Peyer's patch (tissue), 4 donors: ENCODE data around the gene TSPOAP1. TPM values are rescaled to one million over a fixed set of nuclear protein-coding genes. Genes with fewer than 3 reads are reported as not detected.

Source experiments
- DNase-seq, 3 donors: peaks; one replicate each; pipeline ENCODE4 v3.0.0-alpha.2; 2017 to 2019
- H3K27ac ChIP-seq, 4 donors: fragments of 200-600 bp; sonication (generic); one replicate each; pipeline ENCODE4 v1.5.1; 2016 to 2019
- H3K27me3 ChIP-seq, 2 donors: fragments of 200-600 bp; sonication (generic); one replicate each; pipeline ENCODE4 v1.5.1; 2019
- H3K36me3 ChIP-seq, 3 donors: fragments of 200-600 bp; sonication (generic); one replicate each; pipeline ENCODE4 v1.5.1; 2016 to 2019
- H3K4me1 ChIP-seq, 4 donors: fragments of 200-600 bp; sonication (generic); one replicate each; pipeline ENCODE4 v1.5.1; 2016 to 2019
- H3K4me3 ChIP-seq, 4 donors: fragments of 200-600 bp; sonication (generic); 1 replicate in 3 of 4; 2 replicates in 1 of 4; pipeline ENCODE4 v1.5.1; 2016 to 2019; ENCODE audit warnings: mild to moderate bottlenecking in 1 of 4
- H3K9me3 ChIP-seq, 4 donors: fragments of 200-600 bp; sonication (generic); one replicate each; pipeline ENCODE4 v1.5.1; 2016 to 2019; ENCODE audit warnings: mild to moderate bottlenecking in 1 of 4
- POLR2A ChIP-seq, 2 donors: fragments of 450-650 bp; IDR thresholded peaks; one replicate each; pipeline ENCODE4 v1.5.1; 2017; ENCODE audit warnings: antibody characterized with exemption in 2 of 2, mild to moderate bottlenecking in 2 of 2, moderate library complexity in 2 of 2
- total RNA-seq, 4 donors: library from RNA; depleted of rRNA; stranded (reverse); fragments of >200 nt; gene quantifications; one replicate each; pipeline ENCODE4 v1.1.0, GENCODE V29; 2016
- TF ChIP-seq, protein P1 (sequence below), 6 experiments: fragments of 450-650 bp in 4 of 6; fragments of 200-600 bp in 2 of 6; sonication (generic) in 1 of 6; IDR thresholded peaks; one replicate each; pipeline ENCODE4 v1.5.1; 2017 to 2019; ENCODE audit warnings: antibody characterized with exemption in 6 of 6, mild to moderate bottlenecking in 3 of 6, moderate library complexity in 1 of 6

The TSPOAP1 gene
- total RNA-seq, 4 donors from 2014 or later = 9.1 to 11.9 (median 10.4) TPM

DNA sequence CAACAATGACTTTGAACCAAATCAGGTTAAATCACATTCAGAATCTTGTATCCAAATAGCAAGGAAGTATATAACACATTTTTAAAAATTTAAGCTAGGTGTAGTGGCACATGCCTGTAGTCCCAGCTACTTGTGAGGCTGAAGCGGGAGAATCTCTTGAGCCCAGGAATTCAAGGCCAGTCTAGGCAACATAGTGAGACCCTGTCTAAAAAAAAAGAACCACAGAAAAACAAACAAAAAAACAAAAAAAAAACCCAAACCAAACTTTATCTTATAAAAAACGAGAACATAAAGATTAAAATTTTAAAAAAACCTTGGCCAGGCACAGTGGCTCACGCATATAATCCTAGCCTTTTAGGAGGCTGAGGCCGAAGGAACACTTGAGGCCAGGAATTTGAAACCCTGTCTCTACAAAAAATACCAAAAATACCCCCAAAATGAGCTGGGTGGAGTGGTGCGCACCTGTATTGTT lies 11.8 kb upstream of the TSPOAP1 start:
- no peak overlapping the region for H3K4me3 ChIP-seq
- H3K9me3 ChIP-seq = no peaks in the 10 kb centered on the region
- TF ChIP-seq POLR2A (IDR thresholded peaks at IDR 0.05) = no peak
- TF ChIP-seq, protein P1, sequence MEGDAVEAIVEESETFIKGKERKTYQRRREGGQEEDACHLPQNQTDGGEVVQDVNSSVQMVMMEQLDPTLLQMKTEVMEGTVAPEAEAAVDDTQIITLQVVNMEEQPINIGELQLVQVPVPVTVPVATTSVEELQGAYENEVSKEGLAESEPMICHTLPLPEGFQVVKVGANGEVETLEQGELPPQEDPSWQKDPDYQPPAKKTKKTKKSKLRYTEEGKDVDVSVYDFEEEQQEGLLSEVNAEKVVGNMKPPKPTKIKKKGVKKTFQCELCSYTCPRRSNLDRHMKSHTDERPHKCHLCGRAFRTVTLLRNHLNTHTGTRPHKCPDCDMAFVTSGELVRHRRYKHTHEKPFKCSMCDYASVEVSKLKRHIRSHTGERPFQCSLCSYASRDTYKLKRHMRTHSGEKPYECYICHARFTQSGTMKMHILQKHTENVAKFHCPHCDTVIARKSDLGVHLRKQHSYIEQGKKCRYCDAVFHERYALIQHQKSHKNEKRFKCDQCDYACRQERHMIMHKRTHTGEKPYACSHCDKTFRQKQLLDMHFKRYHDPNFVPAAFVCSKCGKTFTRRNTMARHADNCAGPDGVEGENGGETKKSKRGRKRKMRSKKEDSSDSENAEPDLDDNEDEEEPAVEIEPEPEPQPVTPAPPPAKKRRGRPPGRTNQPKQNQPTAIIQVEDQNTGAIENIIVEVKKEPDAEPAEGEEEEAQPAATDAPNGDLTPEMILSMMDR (IDR thresholded peaks at IDR 0.05) = no peak
- DNase-seq = no peak
- peak overlapping the region; percentile 87 to 97 (median 95) for H3K27ac ChIP-seq
- H3K36me3 ChIP-seq = peaks cover 0 to 19% (median 0%) of the 10 kb centered on the region in 3 donors
- no peaks in the 10 kb centered on the region for H3K27me3 ChIP-seq
- H3K4me1 ChIP-seq = peaks cover 0 to 64% (median 45%) of the 10 kb centered on the region in 4 donors

DNA sequence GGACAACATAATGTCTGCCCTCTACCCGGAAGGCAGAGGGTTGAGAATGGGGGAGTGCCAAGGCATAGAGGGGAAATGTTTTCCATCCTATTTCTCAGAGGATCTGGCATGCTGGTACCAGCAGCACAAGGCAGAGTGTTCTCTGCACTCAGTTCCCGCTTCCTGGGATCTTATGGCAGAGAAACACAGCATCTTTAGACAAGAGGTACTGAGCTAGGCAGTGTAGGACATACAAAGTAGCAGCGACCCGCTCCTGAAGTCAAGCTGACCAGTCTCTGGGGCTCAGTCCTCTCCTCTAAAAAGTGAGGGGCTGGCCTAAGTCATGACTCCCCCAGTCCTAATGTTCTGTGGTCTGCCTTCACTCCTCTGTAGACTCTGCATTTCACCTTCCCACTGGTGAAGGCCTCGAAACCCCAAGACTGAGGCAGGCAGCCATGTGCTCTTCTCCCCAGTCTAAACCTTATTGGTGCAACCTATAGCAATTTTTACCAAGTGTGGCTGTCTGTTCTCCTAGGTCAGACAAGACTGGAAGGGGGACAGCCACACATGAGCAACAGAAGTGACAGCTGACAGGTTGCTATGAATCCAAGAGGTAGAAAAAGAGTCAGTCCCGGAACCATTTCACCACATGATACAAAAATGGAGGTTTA lies 11.3 kb upstream of the TSPOAP1 start:
- no peaks in the 10 kb centered on the region for H3K27me3 ChIP-seq
- no peak for TF ChIP-seq POLR2A (IDR thresholded peaks at IDR 0.05)
- TF ChIP-seq, protein P1 (IDR thresholded peaks at IDR 0.05) = no peak
- peaks cover 0 to 14% (median 0%) of the 10 kb centered on the region in 3 donors for H3K36me3 ChIP-seq
- peak overlapping the region; percentile 87 to 97 (median 95) for H3K27ac ChIP-seq
- peaks cover 0 to 70% (median 49%) of the 10 kb centered on the region in 4 donors for H3K4me1 ChIP-seq
- peak overlapping the region; percentile 8 to 40 (median 32) for H3K4me3 ChIP-seq
- DNase-seq = no peak
- no peaks in the 10 kb centered on the region for H3K9me3 ChIP-seq

DNA sequence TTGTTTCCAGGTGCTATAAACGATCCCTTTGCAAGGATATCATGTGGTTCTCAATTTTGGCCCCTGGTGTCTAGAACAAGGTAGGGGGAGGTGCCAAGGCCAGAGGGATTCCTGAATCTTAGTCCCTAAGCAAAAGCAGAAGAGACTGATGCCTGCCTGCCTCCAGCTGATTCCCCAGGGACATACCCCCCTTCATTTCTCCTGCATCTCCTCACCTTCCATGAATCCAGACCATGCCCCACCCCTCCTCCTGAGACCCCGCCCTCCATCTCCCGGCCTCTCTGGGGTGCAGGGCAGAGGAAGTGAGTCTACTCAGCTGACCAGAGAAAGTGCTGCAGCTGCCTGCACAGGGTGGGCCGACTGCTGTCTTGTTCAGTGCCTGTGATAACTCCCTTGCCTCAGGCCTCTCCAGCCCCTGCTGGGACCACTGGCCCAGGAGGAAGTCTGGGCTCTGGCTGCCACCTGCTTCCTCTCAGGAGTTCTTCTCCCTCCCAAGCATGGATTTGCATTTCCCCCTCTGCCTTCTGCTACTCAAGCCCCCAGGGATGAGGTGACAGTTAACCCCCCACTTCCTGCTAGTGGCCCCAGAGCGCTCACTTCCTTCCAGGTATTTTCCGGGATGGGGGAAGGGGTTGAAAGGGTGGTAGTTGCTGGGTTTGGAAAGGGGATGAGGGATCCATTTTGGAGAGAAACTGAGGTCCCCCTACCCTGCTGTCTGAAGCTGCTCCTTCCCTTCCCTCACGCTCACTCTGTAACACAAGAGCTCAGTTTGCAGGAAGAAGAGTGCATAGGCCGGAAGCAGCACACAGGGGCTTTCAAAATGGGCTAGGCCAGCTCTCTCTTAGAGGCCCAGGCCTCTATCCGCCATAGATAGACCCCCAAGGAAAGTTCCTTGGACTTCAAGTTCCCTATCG lies 10.5 kb upstream of the TSPOAP1 start:
- H3K36me3 ChIP-seq = peaks cover 0 to 6% (median 0%) of the 10 kb centered on the region in 3 donors
- H3K4me3 ChIP-seq = peak overlapping the region; percentile 27 to 40 (median 32)
- H3K27me3 ChIP-seq = no peaks in the 10 kb centered on the region
- peak overlapping the region; percentile 87 to 97 (median 95) for H3K27ac ChIP-seq
- TF ChIP-seq, protein P1 (IDR thresholded peaks at IDR 0.05) = no peak
- no peak for TF ChIP-seq POLR2A (IDR thresholded peaks at IDR 0.05)
- H3K4me1 ChIP-seq = peaks cover 0 to 78% (median 47%) of the 10 kb centered on the region in 4 donors
- H3K9me3 ChIP-seq = no peaks in the 10 kb centered on the region
- DNase-seq = peak; percentile 60 to 87 (median 86)

DNA sequence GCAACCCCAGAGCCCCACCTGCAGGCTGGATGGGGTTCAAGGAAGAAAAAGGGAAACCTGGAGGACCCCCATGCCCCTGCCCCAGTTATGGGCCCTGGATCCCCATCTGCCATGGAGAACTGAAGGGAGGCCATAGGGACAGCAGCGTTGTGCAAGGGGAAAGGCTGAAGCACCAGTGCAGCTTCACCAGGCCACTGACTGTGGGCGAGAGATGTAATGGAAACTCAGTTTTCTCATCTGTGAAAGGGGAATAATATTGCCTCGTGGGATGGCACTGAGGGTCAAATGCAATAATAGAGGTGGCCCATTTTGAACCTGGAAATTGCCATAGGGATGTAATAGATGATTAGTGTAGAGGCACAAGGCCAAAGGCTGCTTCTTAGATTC lies 9.9 kb upstream of the TSPOAP1 start:
- no peak for DNase-seq
- no peak for TF ChIP-seq POLR2A (IDR thresholded peaks at IDR 0.05)
- TF ChIP-seq, protein P1 (IDR thresholded peaks at IDR 0.05) = no peak
- Histone ChIP-seq H3K36me3 (no peaks in the 10 kb centered on the region), H3K9me3 (no peaks in the 10 kb centered on the region), H3K27me3 (no peaks in the 10 kb centered on the region), H3K4me3 (peak overlapping the region; percentile 30 to 44 (median 38)), H3K27ac (peak overlapping the region; percentile 87 to 97 (median 95)), H3K4me1 (peaks cover 0 to 75% (median 44%) of the 10 kb centered on the region in 4 donors)

DNA sequence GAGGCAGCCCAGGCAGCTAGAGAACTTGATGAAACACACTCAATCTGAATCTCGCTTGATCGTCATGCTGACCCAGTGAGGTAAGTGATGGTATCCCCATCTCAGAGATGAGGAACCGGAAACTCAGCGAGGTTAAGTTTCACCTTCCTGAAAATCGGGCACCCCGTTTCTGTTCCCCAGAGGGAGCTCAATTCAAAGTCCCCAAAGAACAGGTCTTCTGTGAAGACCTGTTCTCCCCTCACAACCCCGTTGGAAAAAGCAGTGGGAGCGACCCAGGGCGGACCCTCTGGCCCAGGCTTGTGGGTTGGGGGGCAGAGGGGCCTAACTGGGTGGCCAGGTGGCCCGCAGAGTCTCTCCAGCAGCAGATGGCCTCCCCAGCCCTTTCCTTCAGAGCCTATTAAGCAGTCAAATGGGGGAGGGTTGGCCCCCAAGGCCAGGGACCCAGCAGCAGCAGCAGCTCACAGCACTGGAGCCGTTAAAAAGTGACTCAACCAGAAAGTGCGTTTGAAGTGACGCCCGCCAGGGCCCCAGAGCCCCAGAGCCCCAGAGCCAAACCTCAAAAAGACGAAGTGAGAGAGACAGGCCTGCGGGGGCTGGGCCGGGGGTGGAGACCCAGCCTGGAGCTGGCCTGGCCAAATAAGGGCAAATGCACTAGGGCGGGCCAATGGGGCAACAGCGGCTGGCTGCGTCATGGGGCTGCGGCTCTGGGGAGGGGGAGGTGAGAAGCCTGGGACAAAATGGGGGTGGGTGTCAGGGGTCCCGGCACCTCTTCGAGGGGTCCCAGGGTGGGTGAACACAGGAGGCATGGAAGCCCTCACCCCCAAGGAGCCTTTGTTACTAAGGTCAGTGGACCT lies 9.2 kb upstream of the TSPOAP1 start:
- peak overlapping the region; percentile 35 to 44 (median 41) for H3K4me3 ChIP-seq
- no peaks in the 10 kb centered on the region for H3K9me3 ChIP-seq
- H3K4me1 ChIP-seq = peaks cover 0 to 71% (median 42%) of the 10 kb centered on the region in 4 donors
- TF ChIP-seq POLR2A (IDR thresholded peaks at IDR 0.05) = peak; percentile 43 to 52
- TF ChIP-seq, protein P1 (IDR thresholded peaks at IDR 0.05) = no peak
- peak overlapping the region; percentile 87 to 97 (median 95) for H3K27ac ChIP-seq
- H3K36me3 ChIP-seq = no peaks in the 10 kb centered on the region
- peak; percentile 69 to 95 (median 94) for DNase-seq
- no peaks in the 10 kb centered on the region for H3K27me3 ChIP-seq
